Measurements from ENCODE around the gene ZBTB18.

Gene ZBTB18

GRCh38 chr1:244060686-244061085, 9.6 kb downstream of the ZBTB18 start:
- no peak for DNase-seq (ENCODE audit: low read depth, low spot score)

DNA sequence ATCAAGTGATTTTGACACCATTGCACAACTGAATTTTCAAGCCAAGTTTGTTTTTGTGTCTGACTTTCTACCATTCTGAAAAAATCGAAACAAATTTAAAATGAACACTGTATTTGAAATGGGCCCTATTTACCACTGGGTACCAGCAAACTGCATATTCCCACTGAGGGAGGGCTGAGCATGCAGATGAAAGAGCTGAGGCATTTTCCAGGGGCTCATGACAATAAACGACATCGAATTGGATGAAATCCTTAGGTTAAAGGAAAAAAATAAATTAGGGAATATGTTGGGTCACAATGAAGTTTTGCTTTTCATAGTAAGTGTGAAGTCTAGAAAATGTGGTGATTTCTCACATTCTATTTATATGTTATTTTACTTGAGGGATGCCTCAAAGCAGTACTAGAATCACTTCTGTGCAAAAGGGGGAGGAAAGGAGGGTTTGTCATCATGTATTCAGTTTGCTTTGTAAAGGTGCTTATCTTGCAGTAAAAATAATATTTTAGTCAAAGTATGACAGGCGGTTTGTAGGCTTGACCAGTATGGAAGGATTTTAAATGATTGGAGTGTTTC, 11.2 kb downstream of the ZBTB18 start:
- no peak for DNase-seq (ENCODE audit: low read depth, low spot score)

- no peak for DNase-seq (ENCODE audit: low read depth, low spot score)
These were observed 12.4 kb downstream of the ZBTB18 start for GRCh38 chr1:244063498-244063897.

DNA sequence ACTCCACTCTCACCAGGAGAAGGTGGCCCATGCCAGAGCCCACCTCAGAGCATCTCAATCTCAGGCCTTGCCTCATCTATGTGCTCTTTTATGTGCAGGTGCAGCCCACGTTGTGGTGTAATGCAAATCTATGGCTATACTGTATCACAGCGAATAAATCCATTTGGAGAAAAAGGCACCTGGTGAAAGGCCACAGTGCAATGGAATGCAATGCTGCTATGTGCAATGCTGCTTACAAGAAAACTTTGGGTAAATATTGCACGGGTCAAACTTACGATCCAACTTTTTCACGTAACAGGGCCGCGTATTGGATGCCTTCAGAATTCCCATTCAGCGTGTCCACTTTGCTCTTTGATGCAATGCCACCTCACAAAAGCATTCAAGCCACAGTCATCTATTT, 13.5 kb downstream of the ZBTB18 start:
- no peak for DNase-seq (ENCODE audit: low read depth, low spot score)

DNA sequence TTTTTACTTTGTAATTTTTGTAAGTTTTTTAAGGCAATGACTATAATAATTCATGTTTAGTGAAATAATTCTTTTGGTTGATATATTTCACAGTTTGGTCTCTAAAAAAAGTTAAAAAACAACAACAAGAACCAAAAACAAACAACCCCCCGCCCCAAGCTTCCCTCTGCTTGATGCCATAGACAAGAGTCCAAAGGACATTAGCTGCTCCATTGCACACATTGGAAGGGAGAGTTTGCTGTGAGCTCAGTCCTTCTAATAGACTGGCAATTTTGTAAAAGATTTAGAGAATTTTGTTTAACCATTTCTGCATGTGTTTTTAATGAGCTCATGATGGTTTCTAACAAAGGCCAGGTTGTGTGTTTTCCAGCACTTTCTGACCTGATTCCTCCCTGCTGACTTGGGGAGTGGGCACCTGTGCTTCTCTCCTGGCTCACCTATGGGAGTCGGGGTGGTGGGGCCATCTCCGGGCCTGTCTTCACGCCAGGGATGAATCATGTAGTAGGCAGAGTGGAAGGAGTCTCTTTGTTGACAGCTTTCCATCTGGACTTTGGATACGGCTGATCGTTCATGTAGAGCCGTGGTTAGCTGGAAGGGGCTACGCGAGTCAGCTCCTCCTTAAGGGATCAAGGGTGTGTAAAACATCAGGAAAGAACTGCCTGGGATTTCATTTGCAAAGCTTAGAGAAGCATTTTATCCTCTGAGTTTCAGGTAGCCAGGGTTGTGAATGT, 14.1 kb downstream of the ZBTB18 start:
- DNase-seq (ENCODE audit: low read depth, low spot score): no peak

GRCh38 chr1:244065960-244066388, 14.9 kb downstream of the ZBTB18 start:
- no peak for DNase-seq (ENCODE audit: low read depth, low spot score)

GRCh38 chr1:244066954-244067716, 16.1 kb downstream of the ZBTB18 start:
- DNase-seq (ENCODE audit: low read depth, low spot score): no peak

DNA sequence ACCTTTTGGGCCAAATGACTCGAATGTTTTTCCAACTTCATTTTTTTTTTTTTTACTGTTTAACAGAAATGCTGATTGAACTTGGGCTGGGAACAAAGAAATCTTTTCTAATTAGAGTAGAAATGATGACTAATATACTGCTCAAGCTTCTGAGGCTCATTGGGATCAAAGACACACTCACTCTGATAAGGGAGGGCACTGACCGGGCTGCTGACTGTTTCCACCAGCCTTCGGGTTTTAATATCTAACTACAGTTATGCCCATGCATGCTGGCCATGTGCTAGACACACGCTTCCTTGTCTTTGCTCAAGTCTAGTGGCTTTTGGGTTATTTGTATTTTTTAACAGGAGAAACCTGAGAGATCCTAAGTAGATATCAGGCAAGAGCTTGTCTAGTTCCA, 16.8 kb downstream of the ZBTB18 start:
- DNase-seq (ENCODE audit: low read depth, low spot score): no peak

- DNase-seq (ENCODE audit: low read depth, low spot score): no peak
These were observed 17.5 kb downstream of the ZBTB18 start for GRCh38 chr1:244068567-244068966.

DNA sequence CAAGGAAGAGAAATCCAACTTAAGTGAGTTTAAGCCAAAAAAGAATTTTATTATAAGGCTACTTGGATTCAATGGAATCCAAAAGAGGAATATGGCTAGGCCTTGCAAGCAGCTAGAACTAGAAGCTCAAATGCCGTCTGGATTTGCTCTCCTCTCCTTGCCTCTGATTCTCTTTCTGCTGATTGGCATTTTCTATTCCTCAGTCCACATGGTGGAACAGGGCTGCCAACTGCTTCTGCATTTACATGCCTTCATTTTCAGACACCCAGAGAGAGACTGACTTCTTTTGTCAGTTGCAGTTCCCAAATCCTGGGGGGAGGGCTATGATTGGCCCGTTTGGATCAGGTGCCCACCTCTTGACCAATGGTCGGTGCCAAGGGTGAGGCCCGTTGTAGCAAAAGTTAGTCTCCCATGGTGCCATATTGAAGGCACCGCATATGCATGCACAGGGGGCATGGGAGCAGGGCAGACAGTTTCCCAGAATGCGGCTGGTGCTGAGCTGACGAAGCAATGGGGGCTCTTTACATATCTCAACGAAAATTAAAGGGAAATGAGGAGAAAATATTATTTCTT, 18.3 kb downstream of the ZBTB18 start:
- no peak for DNase-seq (ENCODE audit: low read depth, low spot score)

- no peak for DNase-seq (ENCODE audit: low read depth, low spot score)
These were observed 23.6 kb downstream of the ZBTB18 start for GRCh38 chr1:244074559-244075171.

GRCh38 chr1:244075247-244075722, 24.2 kb downstream of the ZBTB18 start:
- DNase-seq (ENCODE audit: low read depth, low spot score): no peak

DNA sequence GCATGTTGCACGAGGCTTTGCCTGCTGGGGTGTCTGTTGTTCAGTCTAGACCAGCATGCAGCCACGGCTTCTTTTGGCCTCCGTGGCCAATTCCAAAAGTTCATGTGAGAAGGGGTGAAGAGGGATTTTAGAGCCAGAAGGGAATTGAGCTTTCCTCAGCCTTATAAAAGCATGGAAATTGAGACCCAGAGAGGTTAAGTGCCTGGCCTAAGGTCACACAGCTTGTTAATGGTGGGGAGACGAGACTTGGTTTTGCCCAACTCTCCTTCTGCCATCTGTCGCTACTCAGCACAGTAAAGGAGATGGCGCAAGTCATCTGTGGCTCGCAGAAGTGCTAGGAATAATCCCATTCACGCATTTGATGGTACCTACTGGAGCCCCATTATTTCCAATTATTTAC, 25.7 kb downstream of the ZBTB18 start:
- no peak for DNase-seq (ENCODE audit: low read depth, low spot score)

GRCh38 chr1:244077473-244078220, 26.6 kb downstream of the ZBTB18 start:
- DNase-seq (ENCODE audit: low read depth, low spot score): no peak

DNA sequence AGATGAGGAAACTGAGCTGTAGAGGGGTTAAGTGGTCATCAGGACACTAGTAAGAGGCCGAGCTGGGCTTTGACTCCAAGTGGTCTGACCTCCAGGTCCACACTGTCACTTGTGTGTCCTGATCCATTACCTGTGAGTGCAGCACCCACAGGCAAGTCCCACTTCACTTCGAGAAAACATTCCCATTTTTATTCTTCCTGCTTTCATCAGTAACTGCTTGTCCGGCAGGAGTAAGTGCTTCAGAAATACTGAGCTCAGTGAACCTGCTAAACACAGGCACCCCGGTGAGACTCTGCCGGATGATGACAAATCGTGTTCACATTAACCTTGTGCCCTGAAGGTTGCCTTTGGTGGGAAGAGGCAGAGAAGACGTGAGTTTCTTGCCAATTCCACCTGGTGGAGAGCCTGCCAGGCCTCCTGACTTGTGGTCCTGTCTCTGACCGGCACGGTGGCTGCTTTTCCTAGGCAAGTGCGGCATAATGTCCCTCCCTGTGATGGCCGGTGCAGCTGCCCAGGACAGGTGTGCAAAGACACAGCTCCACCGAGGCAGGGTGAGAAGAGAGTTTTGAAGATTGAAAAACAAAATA, 29.4 kb downstream of the ZBTB18 start:
- DNase-seq (ENCODE audit: low read depth, low spot score): no peak

DNA sequence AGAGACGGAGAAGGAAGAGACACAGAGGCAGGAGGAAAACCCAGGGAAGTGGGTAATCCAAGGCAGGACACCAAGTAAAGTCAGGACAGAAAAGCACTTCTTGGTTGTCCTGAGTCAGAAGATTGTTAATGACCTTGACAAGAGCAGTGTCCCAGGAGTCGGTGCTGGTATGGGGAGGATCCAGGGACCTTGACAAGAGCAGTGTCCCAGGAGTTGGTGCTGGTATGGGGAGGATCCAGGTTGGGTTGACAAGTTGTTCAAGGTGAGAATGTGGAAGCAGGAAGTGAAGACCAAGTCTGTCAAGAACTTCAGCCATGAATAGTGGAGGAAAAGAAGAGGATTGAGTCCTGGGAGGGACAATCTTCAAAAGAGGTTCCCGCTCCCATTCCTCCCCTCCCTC, 31.9 kb downstream of the ZBTB18 start:
- no peak for DNase-seq (ENCODE audit: low read depth, low spot score)

- no peak for DNase-seq (ENCODE audit: low read depth, low spot score)
These were observed 32.4 kb downstream of the ZBTB18 start for GRCh38 chr1:244083383-244083943.

- DNase-seq (ENCODE audit: low read depth, low spot score): no peak
These were observed 33.7 kb downstream of the ZBTB18 start for GRCh38 chr1:244084763-244085162.

- no peak for DNase-seq (ENCODE audit: low read depth, low spot score)
These were observed 34.8 kb downstream of the ZBTB18 start for GRCh38 chr1:244085891-244086290.

DNA sequence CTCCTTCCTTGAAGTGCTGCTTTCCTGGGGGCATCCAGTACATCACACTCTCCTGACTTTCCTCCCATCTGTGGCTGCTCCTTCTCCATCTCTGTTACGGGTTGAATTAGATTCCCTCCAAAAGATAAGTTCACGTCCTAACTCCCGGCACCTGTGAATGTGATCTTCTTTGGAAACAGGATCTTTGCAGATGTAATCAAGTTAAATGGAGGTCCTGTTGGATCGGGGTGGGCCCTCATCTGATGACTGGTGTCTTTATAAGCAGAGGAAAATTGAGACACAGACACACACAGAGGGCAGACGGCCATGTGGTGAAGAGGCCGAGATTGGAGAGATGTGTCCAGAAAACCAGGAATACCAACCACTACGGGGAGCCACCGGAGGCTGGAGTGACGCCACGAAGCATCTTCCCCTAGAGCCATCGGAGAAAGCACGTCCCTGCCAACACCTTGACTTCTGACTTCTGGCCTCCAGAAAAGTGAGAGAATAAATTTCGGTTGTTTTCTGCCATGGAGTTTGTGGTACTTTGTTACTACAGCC, 36.0 kb downstream of the ZBTB18 start:
- no peak for DNase-seq (ENCODE audit: low read depth, low spot score)
